GM18873 (cell line): Measurements from ENCODE around the gene MAP3K12.

Source experiments
- ATAC-seq: cut with Tn5 transposase; IDR thresholded peaks from one replicate; pipeline ENCODE4 v1.9.1; 2021; ENCODE audit warnings: mild to moderate bottlenecking, moderate library complexity, moderate number of reproducible peaks; ENCODE audit not compliant: unreplicated experiment, low FRiP score

Gene MAP3K12

DNA sequence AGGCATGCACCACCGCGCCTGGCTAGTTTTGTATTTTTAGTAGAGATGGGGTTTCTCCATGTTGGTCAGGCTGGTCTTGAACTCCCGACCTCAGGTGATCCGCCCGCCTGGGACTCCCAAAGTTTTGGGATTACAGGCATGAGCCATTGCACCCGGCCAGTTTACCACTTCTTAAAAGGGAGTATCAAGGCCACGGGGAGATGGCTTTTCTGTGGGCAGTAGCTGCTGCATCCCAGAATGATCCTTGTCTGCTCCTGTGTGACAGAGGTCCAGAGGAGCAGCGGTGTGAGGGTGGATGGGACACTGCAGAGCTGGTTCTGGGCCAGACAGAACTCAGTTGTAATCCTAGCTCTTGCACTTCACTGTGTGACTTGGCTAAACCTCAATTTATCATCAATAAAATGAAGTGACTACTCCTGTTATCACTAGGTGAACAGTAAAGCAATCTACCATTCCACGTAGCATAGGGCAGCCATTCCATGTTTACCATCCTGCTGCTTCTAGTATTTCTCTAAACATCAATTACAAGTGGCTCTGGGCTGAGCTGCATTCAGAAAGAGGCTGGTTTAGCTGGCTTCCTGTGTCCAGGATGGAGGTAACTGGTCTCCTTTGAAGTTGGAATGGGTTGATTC is 11.0 kb upstream of the MAP3K12 start:
- no peak for ATAC-seq

- ATAC-seq, result peak; percentile 63
Measured at GRCh38 chr12:53508534-53509170, 9.4 kb upstream of the MAP3K12 start.

DNA sequence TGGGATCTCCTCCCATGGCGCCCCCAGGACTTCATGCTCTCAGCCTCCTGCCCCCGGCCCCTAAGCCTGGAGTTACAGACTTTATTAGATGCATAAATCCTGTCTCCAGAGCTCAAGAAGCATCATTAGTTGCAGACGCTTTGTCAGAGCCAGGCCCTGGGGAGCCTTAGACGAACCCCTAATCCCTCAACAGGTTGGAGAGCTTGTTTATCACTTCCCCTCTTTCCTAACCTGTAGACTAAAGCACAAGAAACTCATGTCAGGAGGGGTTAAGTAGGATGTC is 8.3 kb upstream of the MAP3K12 start:
- no peak for ATAC-seq

- no peak for ATAC-seq
Measured at GRCh38 chr12:53506881-53507602, 7.8 kb upstream of the MAP3K12 start, which contains the start of gene NPFF. Gene NPFF, minus strand, starts transcription at chr12:53507484. Its CDS starts 10 bp downstream, at chr12:53507474.

- ATAC-seq, result no peak
Measured at GRCh38 chr12:53506450-53506785, 7.2 kb upstream of the MAP3K12 start.

- ATAC-seq, result no peak
Measured at GRCh38 chr12:53505555-53506449, 6.5 kb upstream of the MAP3K12 start.

GRCh38 chr12:53505086-53505485 is 5.8 kb upstream of the MAP3K12 start:
- ATAC-seq, result no peak

DNA sequence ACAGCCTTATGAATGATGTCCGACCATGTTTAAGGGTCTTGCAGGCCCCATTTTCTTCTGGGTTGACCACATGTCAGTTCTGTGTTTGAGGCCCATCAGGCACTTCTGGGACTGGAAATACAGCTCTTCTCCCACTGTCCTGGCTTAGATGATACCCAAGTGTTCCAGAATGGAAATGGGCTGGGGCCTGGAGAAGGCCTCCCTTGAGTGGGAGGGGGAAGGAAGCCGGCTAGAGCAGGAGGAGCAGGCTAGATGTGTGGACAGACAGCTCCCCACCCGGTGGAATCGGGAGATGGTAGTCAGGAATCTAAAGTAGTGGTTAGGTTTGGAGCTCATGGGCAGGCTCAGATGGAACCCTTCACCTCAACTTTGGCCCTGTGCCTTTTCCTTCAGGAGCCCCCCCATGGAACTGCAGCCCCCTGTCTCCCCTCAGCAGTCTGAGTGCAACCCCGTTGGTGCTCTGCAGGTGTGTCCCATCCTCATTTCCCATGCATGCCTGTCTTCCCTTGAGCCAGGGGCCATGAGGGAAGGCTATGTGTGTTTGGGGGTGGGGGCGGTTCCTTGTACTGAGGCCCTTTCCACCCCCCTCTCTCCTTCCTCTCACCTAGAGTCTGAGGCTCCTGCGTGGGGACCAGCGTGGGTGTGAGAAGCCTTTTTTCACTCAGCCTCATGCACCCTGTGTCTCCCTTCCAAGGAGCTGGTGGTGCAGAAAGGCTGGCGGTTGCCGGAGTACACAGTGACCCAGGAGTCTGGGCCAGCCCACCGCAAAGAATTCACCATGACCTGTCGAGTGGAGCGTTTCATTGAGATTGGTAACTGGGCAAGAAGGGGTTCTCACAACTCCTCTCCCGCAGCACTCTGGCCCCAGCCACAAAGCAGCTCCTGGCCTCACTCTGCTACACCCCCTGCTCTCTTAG is 5.0 kb upstream of the MAP3K12 start:
- ATAC-seq, result no peak

DNA sequence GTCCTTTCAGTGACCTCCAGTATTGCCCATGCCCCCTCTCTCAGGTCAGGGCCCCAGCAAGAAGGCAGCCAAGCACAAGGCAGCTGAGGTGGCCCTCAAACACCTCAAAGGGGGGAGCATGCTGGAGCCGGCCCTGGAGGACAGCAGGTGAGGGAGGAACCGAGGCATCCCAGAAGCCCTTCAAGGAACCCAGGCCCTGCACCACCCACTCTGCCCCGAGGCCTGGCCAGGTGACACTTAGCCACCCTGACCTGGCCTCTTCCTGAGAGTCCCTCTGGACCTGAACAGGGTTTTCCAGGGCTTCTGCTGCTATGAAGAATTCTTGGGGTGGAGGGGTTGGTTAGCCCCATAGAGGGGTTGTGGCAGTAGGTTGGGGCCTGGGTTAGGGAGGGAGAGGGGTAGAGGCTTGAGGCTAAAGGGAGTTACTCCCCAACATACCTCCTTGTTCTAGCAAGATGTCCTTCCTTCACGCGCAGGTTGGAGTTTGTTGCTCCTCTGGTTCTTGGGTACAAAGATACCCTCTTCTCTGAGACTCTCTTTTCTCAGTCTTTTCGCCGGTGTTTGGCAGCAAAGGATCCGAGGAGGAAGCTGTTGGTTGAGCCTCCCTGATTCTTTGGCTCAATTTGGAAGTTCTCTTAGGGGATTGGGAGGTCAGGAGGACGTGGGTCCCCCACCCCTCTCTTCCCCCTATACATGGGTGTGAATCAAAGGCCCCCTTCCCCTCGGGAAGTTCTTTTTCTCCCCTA is 3.9 kb upstream of the MAP3K12 start:
- no peak for ATAC-seq

GRCh38 chr12:53502331-53502730 is 3.1 kb upstream of the MAP3K12 start:
- ATAC-seq, result no peak

GRCh38 chr12:53501615-53502181 is 2.4 kb upstream of the MAP3K12 start:
- ATAC-seq, result no peak

DNA sequence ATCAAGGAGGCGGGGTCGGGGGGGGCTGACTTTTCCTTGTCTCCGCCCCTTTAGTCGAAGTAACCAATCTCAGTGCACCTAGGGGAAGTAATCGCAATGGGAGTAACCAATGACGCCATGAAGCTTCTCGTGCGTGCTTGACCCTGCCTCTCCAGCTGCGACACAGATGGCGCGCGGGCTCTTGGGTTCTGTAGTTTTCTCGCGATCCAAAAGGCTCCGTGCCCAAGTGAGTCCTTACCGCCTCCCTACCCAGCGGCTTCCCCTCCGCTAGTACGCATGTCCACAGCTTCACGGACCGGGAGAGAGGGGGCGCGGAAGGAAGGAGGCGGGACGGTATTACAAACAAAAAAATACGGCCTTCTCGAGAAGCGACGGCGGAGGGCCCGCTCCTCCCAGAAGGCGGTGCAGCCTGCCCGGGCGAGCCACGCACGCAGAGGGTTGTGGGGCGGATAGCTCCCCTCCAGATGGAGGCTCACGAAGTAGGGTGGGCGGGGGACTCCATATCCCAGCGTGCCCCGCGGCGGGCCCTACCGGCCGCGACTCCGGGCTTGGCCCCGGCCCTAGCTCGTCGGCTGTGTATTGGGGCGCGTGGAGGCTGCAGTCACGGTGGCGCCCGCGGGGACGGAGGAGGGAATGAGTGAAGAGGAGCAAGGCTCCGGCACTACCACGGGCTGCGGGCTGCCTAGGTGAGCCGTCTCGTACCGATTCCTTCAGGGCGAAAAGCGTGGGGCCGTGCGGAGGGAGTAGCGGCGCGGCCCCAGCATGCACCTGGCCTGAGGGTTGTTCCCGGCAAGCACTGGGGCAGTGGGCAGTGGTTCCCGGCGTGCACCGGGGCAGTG is 1.7 kb upstream of the MAP3K12 start, which contains the start of gene TARBP2:
Gene TARBP2, plus strand, starts transcription at position 508 of the 839 bp plus-strand sequence. Its CDS starts 126 bp downstream, at position 634.
- peak; percentile 74 for ATAC-seq

- ATAC-seq, result no peak
Measured at GRCh38 chr12:53500142-53500775, 1.0 kb upstream of the MAP3K12 start.

- ATAC-seq, result no peak
Measured at GRCh38 chr12:53498235-53498630, 1.0 kb downstream of the MAP3K12 start.

DNA sequence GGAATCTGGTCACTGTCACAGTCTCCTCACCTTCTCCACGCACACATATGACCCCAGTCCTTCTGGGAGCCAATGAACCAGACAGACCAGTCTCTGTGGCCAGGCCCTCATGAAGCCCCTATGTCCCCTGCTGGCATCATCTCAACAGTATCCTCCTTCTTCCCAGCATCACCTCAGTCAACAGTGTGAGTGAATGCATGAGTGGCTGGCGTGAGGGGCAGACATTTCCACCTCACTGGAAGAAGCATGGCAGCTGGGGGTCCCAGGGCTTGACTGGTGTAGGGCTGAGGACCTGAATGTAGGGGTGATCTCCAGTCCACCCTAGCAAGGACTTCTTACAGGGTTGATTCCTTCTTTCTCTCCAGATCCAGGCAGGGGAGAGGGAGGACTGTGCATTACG is 1.8 kb downstream of the MAP3K12 start:
- ATAC-seq, result no peak

DNA sequence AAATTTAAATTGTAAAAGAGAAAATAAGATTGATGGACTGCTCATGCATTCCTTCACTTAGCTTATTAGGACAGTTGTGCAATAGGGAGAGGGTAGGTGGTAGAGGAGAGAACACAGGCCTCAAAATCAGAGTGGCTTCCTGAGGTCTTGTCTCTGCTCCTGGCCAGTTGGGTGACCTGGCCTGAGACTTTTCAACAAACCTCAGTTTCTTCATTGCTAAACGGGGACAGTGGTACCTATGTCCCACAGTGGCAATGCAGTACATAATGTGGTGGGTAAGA is 2.6 kb downstream of the MAP3K12 start:
- ATAC-seq, result no peak

- ATAC-seq, result no peak
Measured at GRCh38 chr12:53495903-53496751, 3.1 kb downstream of the MAP3K12 start.
